Activated effector memory CD4-positive, alpha-beta T cell treated with Interleukin-2 at 50 U/mL for 16 hours (primary cell): ENCODE results near the gene GRID2.

Source experiments
- DNase-seq: peaks from one replicate; pipeline ENCODE4 v3.0.0-alpha.2; 2020

GRID2 gene

DNA sequence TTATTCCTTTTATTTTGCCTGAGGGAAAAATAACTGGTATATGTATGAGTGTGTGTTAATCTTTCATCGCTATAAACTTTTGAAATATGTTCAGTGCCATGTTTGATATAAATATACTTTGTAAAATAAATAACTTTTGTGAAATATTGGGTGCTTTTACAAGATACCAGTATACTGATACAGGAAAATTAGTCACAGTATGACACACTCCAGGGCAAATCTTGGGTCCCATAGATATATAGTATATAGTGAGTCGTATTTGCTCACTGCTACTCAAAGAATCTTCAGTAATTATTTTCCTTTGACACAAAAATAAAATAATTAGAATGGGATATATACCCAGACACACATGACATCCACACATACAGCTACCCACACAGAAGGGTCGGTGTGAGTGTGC lies 472.3 kb downstream of the GRID2 start:
- no peak for DNase-seq

DNA sequence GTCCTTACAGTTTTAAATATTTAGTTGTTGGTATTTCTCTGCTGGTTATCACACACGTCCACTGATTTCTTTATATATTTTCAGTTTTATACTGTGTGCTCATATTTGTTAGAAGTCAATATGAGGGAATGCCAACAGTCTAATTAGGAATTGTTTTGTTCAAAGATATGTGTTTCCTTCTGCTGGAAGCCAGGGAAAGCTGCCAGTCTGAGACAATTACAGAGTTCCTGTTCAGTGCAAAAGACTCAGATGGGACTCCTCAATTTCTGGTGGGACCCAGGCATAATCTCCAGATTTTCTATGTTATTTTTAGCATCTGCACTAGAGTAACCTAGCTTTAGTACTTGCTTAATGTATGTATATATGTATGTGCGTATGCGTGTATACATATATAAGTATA lies 486.0 kb downstream of the GRID2 start:
- DNase-seq: no peak

GRCh38 chr4:92791871-92792440 lies 488.2 kb downstream of the GRID2 start:
- DNase-seq: no peak

- no peak for DNase-seq
Observed at GRCh38 chr4:92809381-92809780, 505.6 kb downstream of the GRID2 start.

GRCh38 chr4:92812652-92813051 lies 508.9 kb downstream of the GRID2 start:
- DNase-seq: no peak

DNA sequence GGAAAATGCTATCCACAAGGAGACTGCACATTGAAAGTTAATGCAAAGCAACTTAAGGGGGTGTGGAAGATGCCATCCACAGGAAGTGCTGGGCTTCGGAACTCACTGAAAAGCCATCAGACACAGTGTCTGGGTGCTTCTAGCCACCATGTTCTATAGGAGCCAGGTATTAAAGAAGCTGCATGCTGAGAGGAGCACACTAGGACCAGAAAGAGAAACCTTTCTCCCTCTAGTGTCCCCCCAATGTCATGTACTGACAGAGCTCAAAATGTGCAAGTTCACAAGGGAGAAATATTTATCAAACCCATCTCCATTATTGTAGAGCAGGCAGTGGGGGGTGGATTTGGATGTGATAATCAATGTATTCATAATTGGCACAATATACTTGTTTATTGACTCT lies 510.9 kb downstream of the GRID2 start:
- no peak for DNase-seq

GRCh38 chr4:92825256-92825655 lies 521.5 kb downstream of the GRID2 start:
- no peak for DNase-seq

DNA sequence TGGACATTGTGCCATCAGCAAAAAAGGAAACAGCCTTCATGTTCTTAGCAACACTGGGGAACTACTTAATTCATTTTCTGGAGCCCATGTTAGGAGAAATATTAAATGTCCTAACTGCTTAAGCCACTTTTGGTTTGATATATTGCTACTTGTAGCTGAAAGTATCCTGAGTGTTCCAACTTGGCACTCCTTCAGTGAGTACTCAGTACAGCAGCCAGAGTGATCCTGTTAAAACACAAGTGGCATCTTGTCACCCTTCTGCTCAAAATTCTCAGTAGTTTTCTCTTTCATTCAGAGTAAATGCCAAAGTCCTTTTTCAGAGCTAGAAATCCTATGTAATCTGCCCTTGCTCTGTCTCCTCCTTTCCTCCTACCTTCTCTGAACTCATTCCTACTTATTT lies 522.0 kb downstream of the GRID2 start:
- DNase-seq: no peak

- no peak for DNase-seq
Observed at GRCh38 chr4:92830771-92831170, 527.0 kb downstream of the GRID2 start.

DNA sequence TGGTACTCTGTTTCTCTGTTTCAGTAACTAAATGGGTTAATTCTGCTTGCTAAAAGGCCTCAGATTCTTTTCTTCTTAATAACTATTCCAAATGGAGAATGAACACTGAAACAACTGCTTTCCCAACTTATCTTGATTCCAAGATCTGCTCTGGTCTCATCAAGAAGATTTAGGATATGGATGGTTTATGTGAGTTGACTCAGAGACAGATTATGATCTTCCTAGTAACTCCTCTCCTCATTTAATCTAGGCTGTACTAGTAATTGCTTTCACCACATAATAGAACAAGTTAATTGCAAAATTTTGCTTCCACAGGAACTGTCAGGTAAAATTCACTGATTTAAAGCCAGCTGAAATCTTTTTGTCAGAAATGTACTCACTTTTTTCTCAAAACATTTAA lies 537.1 kb downstream of the GRID2 start:
- no peak for DNase-seq

GRCh38 chr4:92843784-92844183 lies 540.0 kb downstream of the GRID2 start:
- no peak for DNase-seq

DNA sequence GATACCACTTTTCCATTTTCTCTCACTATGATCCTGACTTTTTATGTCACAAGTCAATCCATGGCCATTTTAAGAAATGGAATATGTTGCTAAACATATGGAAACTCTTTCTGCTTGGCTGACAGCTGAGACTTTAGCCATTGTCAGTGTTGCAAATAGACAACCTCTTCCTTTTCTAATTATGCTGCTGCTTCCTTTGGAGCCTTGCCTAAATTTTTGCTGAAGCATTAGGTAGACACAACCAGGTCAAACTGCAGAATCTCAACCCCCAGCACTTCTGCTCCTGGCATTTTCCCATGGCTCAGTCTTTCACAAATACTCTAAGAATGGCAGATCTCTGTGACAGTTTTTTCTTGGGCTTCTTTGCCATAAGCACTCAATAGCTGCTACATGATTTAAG lies 543.3 kb downstream of the GRID2 start:
- DNase-seq: no peak

DNA sequence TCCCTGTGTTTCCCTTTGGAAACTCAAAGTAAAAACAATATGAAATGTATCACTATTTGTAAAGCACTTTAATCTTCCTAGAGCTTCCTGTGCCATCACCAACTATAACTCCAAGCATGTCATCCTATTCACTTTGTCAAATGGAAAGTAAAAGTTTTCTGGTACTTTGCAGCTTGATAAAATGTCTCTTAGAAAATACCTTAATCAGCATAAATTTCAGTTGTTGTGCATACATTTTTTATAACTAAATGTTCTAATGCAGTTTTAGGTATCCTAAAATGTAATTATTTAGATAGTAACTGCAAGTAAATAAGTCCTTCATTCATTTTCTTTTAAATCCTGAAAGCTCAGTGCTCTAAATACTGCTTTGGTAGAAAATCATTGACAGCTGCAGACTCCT lies 558.7 kb downstream of the GRID2 start:
- DNase-seq: no peak

DNA sequence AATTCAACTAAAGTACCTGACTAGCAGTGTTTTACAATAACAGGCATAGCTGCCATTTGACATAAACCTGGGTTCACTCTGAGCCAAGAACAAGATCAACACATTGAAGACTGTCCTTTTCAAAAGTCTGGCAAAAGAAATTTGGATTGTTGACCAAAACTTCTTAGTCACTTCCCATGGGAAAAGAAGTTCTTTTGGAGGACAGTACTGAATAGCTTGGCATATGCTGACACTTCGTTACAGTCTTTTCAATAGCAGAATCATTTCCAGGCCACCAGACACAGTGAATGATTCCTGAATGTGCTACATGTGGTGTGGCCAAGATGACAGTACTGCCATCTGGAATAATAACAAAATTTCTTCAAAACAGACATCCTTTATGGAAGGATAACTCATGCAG lies 560.3 kb downstream of the GRID2 start:
- no peak for DNase-seq

- DNase-seq: no peak
Observed at GRCh38 chr4:92872604-92873003, 568.8 kb downstream of the GRID2 start.

GRCh38 chr4:92885632-92886031 lies 581.9 kb downstream of the GRID2 start:
- no peak for DNase-seq

DNA sequence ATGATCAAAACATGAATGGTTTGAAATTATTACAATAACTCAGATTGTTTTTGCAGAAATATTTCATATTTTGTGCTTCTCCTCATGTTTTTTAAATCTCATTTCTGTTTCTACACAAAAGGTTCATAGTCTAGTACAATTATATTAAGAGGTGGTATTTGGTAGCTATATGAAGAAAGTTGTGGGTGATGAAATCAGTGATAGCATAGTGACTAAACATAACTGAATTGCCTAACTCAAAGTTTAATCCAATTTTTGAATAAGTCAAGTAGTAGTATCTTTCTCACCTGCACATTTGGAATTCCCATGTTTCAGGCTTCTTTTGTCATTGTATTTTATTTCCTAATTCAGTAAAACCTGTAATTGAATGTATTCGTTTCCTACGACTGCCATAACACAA lies 648.7 kb downstream of the GRID2 start:
- no peak for DNase-seq

GRCh38 chr4:92952897-92953296 lies 649.1 kb downstream of the GRID2 start:
- no peak for DNase-seq

DNA sequence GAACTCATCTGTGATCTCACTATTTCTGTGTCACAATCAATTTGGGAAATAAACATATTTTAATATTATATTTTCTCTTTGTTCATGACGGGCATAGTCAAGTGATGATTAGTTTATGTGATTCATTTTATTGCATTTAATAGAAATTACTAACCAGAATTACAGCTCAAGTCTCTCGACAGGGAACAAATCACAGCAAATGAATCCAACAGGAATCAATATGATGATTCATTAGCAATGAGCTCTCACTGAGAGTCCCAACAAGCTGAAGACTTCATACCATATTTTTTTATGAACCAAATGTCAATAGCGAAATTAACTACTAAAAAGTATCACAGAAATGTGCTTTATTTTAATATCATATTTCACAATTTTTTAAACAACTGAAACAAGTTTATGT lies 649.7 kb downstream of the GRID2 start:
- no peak for DNase-seq

DNA sequence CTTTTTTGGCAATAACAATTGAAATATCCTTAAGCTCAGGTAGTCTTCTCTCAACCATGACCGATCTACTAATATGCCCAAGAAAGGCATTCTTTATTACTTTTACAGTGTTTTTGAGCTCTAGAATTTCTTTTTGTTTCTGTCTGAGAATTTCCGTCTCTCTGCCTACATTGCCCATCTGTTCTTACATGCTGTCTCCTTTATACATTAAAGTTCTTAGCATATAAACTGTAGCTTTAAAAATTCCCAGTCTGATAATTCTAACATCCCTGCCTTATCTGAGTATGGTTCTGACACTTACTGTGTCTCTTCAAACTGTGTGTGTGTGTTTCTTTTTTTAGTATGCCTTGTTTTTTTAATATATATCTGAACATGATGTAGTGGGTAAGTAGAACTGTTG lies 658.1 kb downstream of the GRID2 start:
- no peak for DNase-seq

DNA sequence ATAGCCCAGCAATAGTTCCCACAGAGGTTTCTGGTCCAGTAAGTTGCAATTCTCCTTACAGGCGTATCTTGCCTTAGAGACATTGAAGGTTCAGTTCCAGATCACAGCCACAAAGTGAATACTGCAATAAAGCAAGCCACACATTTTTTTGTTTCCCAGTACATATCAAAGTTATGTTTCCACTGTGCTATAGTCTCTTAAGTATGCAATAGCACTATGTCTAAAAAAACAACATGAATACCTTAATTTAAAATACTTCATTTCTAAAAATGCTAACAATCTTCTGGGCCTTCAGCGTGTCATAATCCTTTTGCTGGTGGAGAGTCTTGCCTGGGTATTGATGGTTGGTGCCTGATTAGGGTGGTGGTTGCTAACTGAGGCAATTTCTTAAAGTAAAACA lies 659.1 kb downstream of the GRID2 start:
- no peak for DNase-seq

- no peak for DNase-seq
Observed at GRCh38 chr4:92968556-92968955, 664.8 kb downstream of the GRID2 start.

DNA sequence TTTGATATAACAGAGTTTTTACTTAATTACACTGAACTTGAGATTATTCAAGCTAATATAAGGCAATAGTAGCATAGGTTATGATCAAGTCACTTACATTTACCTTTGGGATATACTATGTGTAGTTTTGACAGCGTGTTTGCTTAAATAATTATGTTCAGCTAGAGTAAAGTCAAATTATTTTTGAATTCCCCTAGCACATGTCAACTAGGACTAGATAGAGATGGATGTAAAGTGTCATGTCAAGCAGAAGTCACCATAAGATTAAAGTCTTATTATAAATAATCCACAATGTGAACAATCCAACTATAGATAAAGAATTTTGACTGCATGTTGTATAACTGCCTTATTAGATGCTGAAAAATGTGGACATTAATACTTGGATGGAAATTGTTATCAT lies 665.2 kb downstream of the GRID2 start:
- DNase-seq: no peak

GRCh38 chr4:92969650-92970379 lies 666.0 kb downstream of the GRID2 start:
- DNase-seq: no peak

DNA sequence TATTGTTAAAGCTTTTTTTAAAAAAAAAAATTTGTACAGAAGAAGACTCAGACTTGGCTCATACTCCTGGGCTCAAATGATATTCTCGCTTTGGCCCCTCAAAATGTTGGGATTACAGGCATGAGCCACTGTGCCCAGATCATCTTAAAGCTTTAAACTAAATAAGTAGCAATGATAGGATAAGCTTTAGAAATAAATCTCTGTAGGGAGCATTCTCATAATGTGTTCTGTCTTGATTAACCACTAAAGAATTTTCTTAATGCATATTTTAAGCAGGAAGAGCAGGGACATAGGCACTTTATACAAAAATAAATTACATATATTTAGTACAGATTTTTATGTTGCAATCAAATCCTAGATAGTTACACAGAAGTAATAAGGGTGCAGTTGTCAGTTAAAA lies 667.2 kb downstream of the GRID2 start:
- no peak for DNase-seq
